B cell (primary cell): ENCODE measurements around the gene HARS2. TPM values are rescaled to one million over a fixed set of nuclear protein-coding genes. Genes with fewer than 3 reads are reported as not detected.
A peak's percentile ranks its signal among the peaks of the same experiment; 100 is the strongest.

ENCODE experiments used
- ATAC-seq: fragments of 200-7000 bp; cut with Tn5 transposase; one replicate; pipeline ENCODE4 v1.10.0; 2021; ENCODE audit warnings: low read depth, mild to moderate bottlenecking, moderate number of reproducible peaks, moderate library complexity
- CTCF ChIA-PET: fragments of 350-600 bp; sonication (Branson Sonifier 250); formaldehyde crosslinking; loops from one replicate; lab custom pipeline; 2021; ENCODE audit warnings: antibody characterized with exemption, inconsistent platforms; lab: Charles Lee
- POLR2A ChIA-PET: fragments of 350-600 bp; sonication (Branson Sonifier 250); formaldehyde crosslinking; loops from one replicate; lab custom pipeline; 2021; ENCODE audit warnings: antibody characterized with exemption; lab: Charles Lee
- DNase-seq: peaks from one replicate; pipeline ENCODE4 v3.0.0; 2013
- H2AFZ ChIP-seq: 2 replicates; pipeline ENCODE4 v1.6.1; 2012; ENCODE audit warnings: mild to moderate bottlenecking, low read depth, low read length; ENCODE audit not compliant: insufficient read depth, poor library complexity, severe bottlenecking
- H3K27ac ChIP-seq, 2 donors: 1 replicate in 1 of 2; 2 replicates in 1 of 2; pipeline ENCODE4 v1.5.1; 2012 to 2013; ENCODE audit warnings: low read length in 2 of 2, mild to moderate bottlenecking in 2 of 2, moderate library complexity in 1 of 2
- H3K27me3 ChIP-seq, 4 experiments: fragments of 200-600 bp in 1 of 4; sonication (generic) in 1 of 4; replicated peaks in 1 of 4; 1 replicate in 2 of 4; 2 replicates in 2 of 4; pipeline versions ENCODE4 v1.6.1 to v1.7.0; 2013 to 2016; ENCODE audit warnings: low read length in 3 of 4, mild to moderate bottlenecking in 2 of 4, mixed read lengths in 1 of 4, moderate library complexity in 1 of 4; ENCODE audit not compliant: insufficient read depth in 4 of 4, control insufficient read depth in 3 of 4; ENCODE audit errors: control extremely low read depth in 1 of 4
- H3K36me3 ChIP-seq, 2 experiments: replicated peaks in 1 of 2; 1 replicate in 1 of 2; 2 replicates in 1 of 2; pipeline versions ENCODE4 v1.6.1 to v1.7.1; 2013; ENCODE audit warnings: low read length in 1 of 2; ENCODE audit not compliant: insufficient read depth in 2 of 2, control insufficient read depth in 1 of 2; ENCODE audit errors: control extremely low read depth in 1 of 2, extremely low read depth in 1 of 2
- H3K4me1 ChIP-seq, 2 donors: fragments of 200-600 bp in 1 of 2; sonication (generic) in 1 of 2; 1 replicate in 1 of 2; 2 replicates in 1 of 2; pipeline versions ENCODE4 v1.5.1 to v1.6.1; 2013 to 2017; ENCODE audit warnings: low read length in 2 of 2; ENCODE audit not compliant: control insufficient read depth in 2 of 2, insufficient read depth in 2 of 2
- H3K4me2 ChIP-seq: replicated peaks from 2 replicates; pipeline ENCODE3; 2012; ENCODE audit warnings: mild to moderate bottlenecking, low read depth, low read length; ENCODE audit not compliant: poor library complexity, severe bottlenecking
- H3K4me3 ChIP-seq, 5 experiments: fragments of 200-600 bp in 1 of 5; sonication (generic) in 1 of 5; 1 replicate in 3 of 5; 2 replicates in 2 of 5; pipeline versions ENCODE4 v1.5.1 to v1.7.0; 2011 to 2016; ENCODE audit warnings: low read length in 4 of 5, mild to moderate bottlenecking in 4 of 5, low read depth in 2 of 5, control low read depth in 1 of 5, moderate library complexity in 1 of 5; ENCODE audit not compliant: insufficient read depth in 1 of 5; ENCODE audit errors: control extremely low read depth in 1 of 5, extremely low read depth in 1 of 5
- H3K79me2 ChIP-seq: fragments of 200-600 bp; sonication (generic); one replicate; pipeline ENCODE4 v1.6.0; 2016; ENCODE audit warnings: low read length; ENCODE audit not compliant: control insufficient read depth, insufficient read depth
- H3K9ac ChIP-seq: fragments of 200-600 bp; sonication (generic); 2 replicates; pipeline ENCODE4 v1.6.1; 2017; ENCODE audit warnings: mild to moderate bottlenecking, low read length, moderate library complexity
- H3K9me3 ChIP-seq, 3 donors: one replicate each; pipeline versions ENCODE4 v1.6.1 to v1.7.1; 2013; ENCODE audit warnings: low read length in 2 of 3; ENCODE audit not compliant: control insufficient read depth in 2 of 3, insufficient read depth in 1 of 3; ENCODE audit errors: control extremely low read depth in 1 of 3
- H4K20me1 ChIP-seq: 2 replicates; pipeline ENCODE4 v1.6.0; 2012; ENCODE audit warnings: mild to moderate bottlenecking, low read length; ENCODE audit not compliant: insufficient read depth, control insufficient read depth, poor library complexity, severe bottlenecking
- H3K27ac Mint-ChIP-seq: one replicate; pipeline ENCODE4 v1.8.0; 2021; ENCODE audit warnings: mixed read lengths
- H3K27me3 Mint-ChIP-seq: one replicate; pipeline ENCODE4 v1.8.0; 2021; ENCODE audit warnings: mixed read lengths
- H3K4me1 Mint-ChIP-seq: one replicate; pipeline ENCODE4 v1.8.0; 2021; ENCODE audit warnings: mixed read lengths
- H3K4me3 Mint-ChIP-seq: one replicate; pipeline ENCODE4 v1.8.0; 2021; ENCODE audit warnings: mixed read lengths
- H3K9me3 Mint-ChIP-seq: one replicate; pipeline ENCODE4 v1.8.0; 2022; ENCODE audit warnings: mixed read lengths; ENCODE audit not compliant: insufficient read depth
- EZH2 ChIP-seq: IDR thresholded peaks from 2 replicates; pipeline ENCODE4 v1.6.1; 2012; ENCODE audit warnings: borderline replicate concordance, low read depth, mild to moderate bottlenecking, moderate library complexity, low read length; ENCODE audit not compliant: insufficient read depth, poor library complexity, severe bottlenecking
- WGBS: methylation state at CpG from one replicate; pipeline ENCODE4 v1.1.5; 2013; ENCODE audit warnings: missing lambda C conversion rate; ENCODE audit not compliant: insufficient coverage; 5-methylcytosine and 5-hydroxymethylcytosine counted together
- intact Hi-C: fragments of 100-400 bp; cut with micrococcal nuclease; formaldehyde crosslinking; loops from one replicate; pipeline ENCODE4 v1.10.0; 2022
- polyA plus RNA-seq: library from polyadenylated mRNA; depleted of rRNA; stranded (reverse); fragments of >200 nt; gene quantifications from 2 replicates; pipeline ENCODE4 v1.2.3, GENCODE V29; 2012
- small RNA-seq: library from RNA; depleted of rRNA; stranded (forward); fragments of <200 nt; gene quantifications from one replicate; pipeline ENCODE3, GENCODE V24; 2012; ENCODE audit warnings: low replicate concordance, low read depth; ENCODE audit not compliant: insufficient read length
- total RNA-seq, 2 donors: library from RNA; stranded (reverse); fragments of 120-200 nt in 1 of 2; gene quantifications; 1 replicate in 1 of 2; 2 replicates in 1 of 2; pipeline versions ENCODE4 v1.2.3 to v1.2.4, GENCODE V29; 2013 to 2022
- TF ChIP-seq, protein P1 (sequence below): fragments of 200-600 bp; IDR thresholded peaks from one replicate; pipeline ENCODE4 v1.8.0; 2022; ENCODE audit warnings: antibody characterized with exemption, mild to moderate bottlenecking

The HARS2 gene
- total and polyA plus RNA-seq, 2 donors (not counting 1 experiment from before 2014, with no cell fraction given), result 27.3 to 68.0 TPM

DNA sequence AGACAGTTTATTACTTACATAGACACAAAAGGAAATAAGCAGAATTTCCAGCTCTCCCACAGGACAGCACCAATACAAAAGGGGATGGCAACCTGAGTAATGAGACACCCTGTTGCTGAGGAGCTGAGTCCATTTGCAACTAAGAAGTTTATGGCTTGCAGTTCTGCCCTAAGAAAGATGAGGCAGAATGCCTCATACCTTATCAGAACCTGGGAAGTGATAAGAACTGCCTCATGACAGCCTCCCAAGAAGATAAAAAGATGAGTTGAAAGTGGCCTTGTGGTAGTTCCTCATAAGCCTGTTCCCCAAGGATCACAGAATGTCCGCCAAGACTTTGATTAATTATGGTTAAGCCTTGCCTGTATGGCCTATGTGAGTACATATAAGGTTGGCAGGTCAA is 50.7 kb downstream of the HARS2 start:
- Histone ChIP-seq H3K4me1 (no peaks in the 10 kb centered on the region), H3K4me3 (no peak overlapping the region), H3K27me3 (no peaks in the 10 kb centered on the region), H3K27ac (no peak overlapping the region), H3K4me2 (no peak overlapping the region), H4K20me1 (no peaks in the 10 kb centered on the region), H3K9me3 (peaks cover 0 to 20% (median 5%) of the 10 kb centered on the region in 3 donors), H3K9ac (no peak overlapping the region), H3K79me2 (no peaks in the 10 kb centered on the region), H3K36me3 (no peaks in the 10 kb centered on the region), H2AFZ (no peak overlapping the region)
- Mint-ChIP-seq H3K27me3 (peaks cover 8% of the 10 kb centered on the region), H3K27ac (no peak overlapping the region), H3K4me1 (no peaks in the 10 kb centered on the region), H3K4me3 (no peak overlapping the region), H3K9me3 (peaks cover 9% of the 10 kb centered on the region)
- no peak for TF ChIP-seq EZH2
- TF ChIP-seq, protein P1, sequence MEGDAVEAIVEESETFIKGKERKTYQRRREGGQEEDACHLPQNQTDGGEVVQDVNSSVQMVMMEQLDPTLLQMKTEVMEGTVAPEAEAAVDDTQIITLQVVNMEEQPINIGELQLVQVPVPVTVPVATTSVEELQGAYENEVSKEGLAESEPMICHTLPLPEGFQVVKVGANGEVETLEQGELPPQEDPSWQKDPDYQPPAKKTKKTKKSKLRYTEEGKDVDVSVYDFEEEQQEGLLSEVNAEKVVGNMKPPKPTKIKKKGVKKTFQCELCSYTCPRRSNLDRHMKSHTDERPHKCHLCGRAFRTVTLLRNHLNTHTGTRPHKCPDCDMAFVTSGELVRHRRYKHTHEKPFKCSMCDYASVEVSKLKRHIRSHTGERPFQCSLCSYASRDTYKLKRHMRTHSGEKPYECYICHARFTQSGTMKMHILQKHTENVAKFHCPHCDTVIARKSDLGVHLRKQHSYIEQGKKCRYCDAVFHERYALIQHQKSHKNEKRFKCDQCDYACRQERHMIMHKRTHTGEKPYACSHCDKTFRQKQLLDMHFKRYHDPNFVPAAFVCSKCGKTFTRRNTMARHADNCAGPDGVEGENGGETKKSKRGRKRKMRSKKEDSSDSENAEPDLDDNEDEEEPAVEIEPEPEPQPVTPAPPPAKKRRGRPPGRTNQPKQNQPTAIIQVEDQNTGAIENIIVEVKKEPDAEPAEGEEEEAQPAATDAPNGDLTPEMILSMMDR, result no peak
- intact Hi-C loops, result no loop called here
- POLR2A ChIA-PET, result no interaction called here
- WGBS, result no CpG with 5 or more reads among the region's 1 CpG
- CTCF ChIA-PET, result no interaction called here
- DNase-seq (no peak), ATAC-seq (no peak)

Small RNA genes within 50 kb of the gene (small RNA-seq; reads per million reads assigned to genes)
- 26.9 reads per million, percentile 91 among the genes with 10 or more reads in this experiment for gene VTRNA1-1
- not detected for gene VTRNA1-2
- gene VTRNA1-3, result 0.57 reads per million

Other genes starting within 250 kb of the HARS2 start
- 8.8 and 15.0 TPM in 2 replicates for gene EIF4EBP3, start 143.8 kb upstream of the HARS2 start, total RNA-seq
- gene EIF4EBP3, start 143.8 kb upstream of the HARS2 start, polyA plus RNA-seq, result 13.8 and 18.2 TPM in 2 replicates
- gene SRA1, start 134.0 kb upstream of the HARS2 start, total RNA-seq, result 25.6 and 27.1 TPM in 2 replicates
- gene SRA1, start 134.0 kb upstream of the HARS2 start, polyA plus RNA-seq, result 23.2 and 34.4 TPM in 2 replicates
- 73.9 and 79.7 TPM in 2 replicates for gene APBB3, start 126.9 kb upstream of the HARS2 start, total RNA-seq
- 126 and 156 TPM in 2 replicates for gene APBB3, start 126.9 kb upstream of the HARS2 start, polyA plus RNA-seq
- 44.0 and 48.6 TPM in 2 replicates for gene SLC35A4, start 126.6 kb upstream of the HARS2 start, total RNA-seq
- 32.6 and 57.8 TPM in 2 replicates for gene SLC35A4, start 126.6 kb upstream of the HARS2 start, polyA plus RNA-seq
- 0.97 and 1.8 TPM in 2 replicates for gene CD14, start 58.3 kb upstream of the HARS2 start, total RNA-seq
- 4.3 and 11.4 TPM in 2 replicates for gene CD14, start 58.3 kb upstream of the HARS2 start, polyA plus RNA-seq
- gene TMCO6, start 52.0 kb upstream of the HARS2 start, total RNA-seq, result 33.3 and 36.2 TPM in 2 replicates
- 70.4 and 78.3 TPM in 2 replicates for gene TMCO6, start 52.0 kb upstream of the HARS2 start, polyA plus RNA-seq
- gene NDUFA2, start 43.8 kb upstream of the HARS2 start, total RNA-seq, result 40.7 and 41.9 TPM in 2 replicates
- 45.3 and 65.9 TPM in 2 replicates for gene NDUFA2, start 43.8 kb upstream of the HARS2 start, polyA plus RNA-seq
- gene IK, start 43.6 kb upstream of the HARS2 start, total RNA-seq, result 108 and 110 TPM in 2 replicates
- gene IK, start 43.6 kb upstream of the HARS2 start, polyA plus RNA-seq, result 54.0 and 91.0 TPM in 2 replicates
- gene WDR55, start 26.6 kb upstream of the HARS2 start, total RNA-seq, result 44.7 and 46.2 TPM in 2 replicates
- gene WDR55, start 26.6 kb upstream of the HARS2 start, polyA plus RNA-seq, result 43.4 and 55.9 TPM in 2 replicates
- gene DND1, start 17.9 kb upstream of the HARS2 start, total RNA-seq, result 2.5 and 3.0 TPM in 2 replicates
- 3.6 and 4.3 TPM in 2 replicates for gene DND1, start 17.9 kb upstream of the HARS2 start, polyA plus RNA-seq
- gene HARS1, start 85 bp upstream of the HARS2 start, total RNA-seq, result 60.5 and 65.6 TPM in 2 replicates
- gene HARS1, start 85 bp upstream of the HARS2 start, polyA plus RNA-seq, result 32.6 and 46.1 TPM in 2 replicates
- 55.7 and 55.8 TPM in 2 replicates for gene ZMAT2, start 9.0 kb downstream of the HARS2 start, total RNA-seq
- gene ZMAT2, start 9.0 kb downstream of the HARS2 start, polyA plus RNA-seq, result 11.2 and 18.3 TPM in 2 replicates
- not detected in 2 replicates for gene PCDHA1, start 94.7 kb downstream of the HARS2 start, total RNA-seq
- gene PCDHA1, start 94.7 kb downstream of the HARS2 start, polyA plus RNA-seq, result not detected in 2 replicates
- not detected in 2 replicates for gene PCDHA2, start 103.4 kb downstream of the HARS2 start, total RNA-seq
- not detected in 2 replicates for gene PCDHA2, start 103.4 kb downstream of the HARS2 start, polyA plus RNA-seq
- gene PCDHA3, start 109.6 kb downstream of the HARS2 start, total RNA-seq, result not detected in 2 replicates
- not detected in 2 replicates for gene PCDHA3, start 109.6 kb downstream of the HARS2 start, polyA plus RNA-seq
- gene PCDHA4, start 115.6 kb downstream of the HARS2 start, total RNA-seq, result not detected in 2 replicates
- not detected in 2 replicates for gene PCDHA4, start 115.6 kb downstream of the HARS2 start, polyA plus RNA-seq
- gene PCDHA5, start 130.2 kb downstream of the HARS2 start, total RNA-seq, result not detected in 2 replicates
- gene PCDHA5, start 130.2 kb downstream of the HARS2 start, polyA plus RNA-seq, result not detected in 2 replicates
- not detected in 2 replicates for gene PCDHA6, start 136.5 kb downstream of the HARS2 start, total RNA-seq
- not detected in 2 replicates for gene PCDHA6, start 136.5 kb downstream of the HARS2 start, polyA plus RNA-seq
- not detected in 2 replicates for gene PCDHA7, start 142.8 kb downstream of the HARS2 start, total RNA-seq
- 0.03 TPM in 1 of 2 replicates, not detected in the other for gene PCDHA7, start 142.8 kb downstream of the HARS2 start, polyA plus RNA-seq
- not detected in 2 replicates for gene PCDHA8, start 149.7 kb downstream of the HARS2 start, total RNA-seq
- not detected in 2 replicates for gene PCDHA8, start 149.7 kb downstream of the HARS2 start, polyA plus RNA-seq
- not detected in 2 replicates for gene PCDHA9, start 156.9 kb downstream of the HARS2 start, total RNA-seq
- gene PCDHA9, start 156.9 kb downstream of the HARS2 start, polyA plus RNA-seq, result not detected in 2 replicates
- not detected in 2 replicates for gene PCDHA10, start 164.4 kb downstream of the HARS2 start, total RNA-seq
- gene PCDHA10, start 164.4 kb downstream of the HARS2 start, polyA plus RNA-seq, result not detected in 2 replicates
- not detected in 2 replicates for gene PCDHA11, start 177.5 kb downstream of the HARS2 start, total RNA-seq
- gene PCDHA11, start 177.5 kb downstream of the HARS2 start, polyA plus RNA-seq, result not detected in 2 replicates
- not detected in 2 replicates for gene PCDHA12, start 183.9 kb downstream of the HARS2 start, total RNA-seq
- gene PCDHA12, start 183.9 kb downstream of the HARS2 start, polyA plus RNA-seq, result not detected in 2 replicates
- not detected in 2 replicates for gene PCDHA13, start 190.7 kb downstream of the HARS2 start, total RNA-seq
- not detected in 2 replicates for gene PCDHA13, start 190.7 kb downstream of the HARS2 start, polyA plus RNA-seq
- not detected in 2 replicates for gene PCDHAC1, start 234.8 kb downstream of the HARS2 start, total RNA-seq
- gene PCDHAC1, start 234.8 kb downstream of the HARS2 start, polyA plus RNA-seq, result not detected in 2 replicates